Bone marrow (tissue), 2 donors: Measurements from ENCODE around the gene VASN.

Experiments
- DNase-seq, 2 donors: peaks; one replicate each; lab custom pipeline; 2025; lab: John Stamatoyannopoulos, UW

Gene VASN

DNA sequence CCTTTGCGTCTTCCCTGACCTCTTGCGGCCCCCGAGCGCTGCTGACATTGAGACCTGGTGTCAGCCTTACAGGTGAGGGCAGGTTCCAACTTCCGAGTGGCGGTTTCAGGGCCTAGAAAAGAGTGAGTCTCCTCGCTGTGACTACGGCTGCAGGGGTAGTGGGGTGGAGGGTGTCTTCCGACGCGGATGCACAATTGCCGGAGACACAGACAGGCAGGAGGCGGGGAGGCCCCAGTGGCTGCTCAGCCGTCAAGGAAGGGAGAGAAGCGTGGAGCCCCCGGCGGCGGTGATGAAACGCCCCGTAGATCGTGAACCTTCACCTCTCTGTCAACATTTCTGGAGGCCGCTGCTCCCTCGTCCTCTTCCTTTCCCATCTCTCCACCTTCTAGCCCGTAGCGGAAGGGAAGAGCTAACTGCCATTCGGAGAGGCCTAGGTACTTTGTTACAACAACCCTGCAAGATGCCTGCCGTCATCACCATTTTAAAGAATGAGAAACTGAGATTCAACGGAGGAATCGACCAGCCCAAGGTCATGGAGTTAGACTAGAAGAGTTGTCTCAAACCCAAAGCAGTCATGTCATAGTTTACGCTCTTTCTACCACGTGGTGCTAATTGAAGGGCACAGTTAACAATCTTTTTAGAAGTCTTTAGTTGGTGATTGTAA, 54.5 kb downstream of the VASN start:
- no peak for DNase-seq

DNA sequence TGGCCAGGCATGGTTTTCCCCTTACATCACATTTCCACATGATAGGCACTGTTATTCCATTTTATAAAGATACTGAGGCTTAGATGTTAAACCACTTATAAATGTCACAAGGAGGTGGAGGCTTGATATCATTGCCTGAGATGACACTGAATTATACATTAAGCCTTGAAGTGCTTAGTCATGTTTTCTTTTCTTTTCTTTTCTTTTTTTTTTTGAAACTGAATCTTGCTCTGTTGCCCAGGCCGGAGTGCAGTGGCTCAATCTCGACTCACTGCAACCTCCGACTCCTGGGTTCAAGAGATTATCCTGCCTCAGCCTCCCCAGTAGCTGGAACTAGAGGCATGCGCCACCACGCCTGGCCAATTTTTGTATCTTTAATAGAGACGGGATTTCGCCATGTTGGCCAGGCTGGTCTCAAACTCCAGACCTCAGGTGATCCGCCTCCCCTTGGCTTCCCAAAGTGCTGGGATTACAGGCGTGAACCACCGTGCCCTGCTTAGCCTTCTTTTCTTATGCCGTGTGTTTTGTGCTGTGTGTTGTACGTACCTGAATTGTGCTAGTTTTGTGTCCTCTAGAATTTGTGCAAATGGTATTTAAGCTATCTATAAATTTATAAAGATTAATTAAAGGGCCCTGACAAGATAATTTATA, 55.2 kb downstream of the VASN start:
- no peak for DNase-seq

DNA sequence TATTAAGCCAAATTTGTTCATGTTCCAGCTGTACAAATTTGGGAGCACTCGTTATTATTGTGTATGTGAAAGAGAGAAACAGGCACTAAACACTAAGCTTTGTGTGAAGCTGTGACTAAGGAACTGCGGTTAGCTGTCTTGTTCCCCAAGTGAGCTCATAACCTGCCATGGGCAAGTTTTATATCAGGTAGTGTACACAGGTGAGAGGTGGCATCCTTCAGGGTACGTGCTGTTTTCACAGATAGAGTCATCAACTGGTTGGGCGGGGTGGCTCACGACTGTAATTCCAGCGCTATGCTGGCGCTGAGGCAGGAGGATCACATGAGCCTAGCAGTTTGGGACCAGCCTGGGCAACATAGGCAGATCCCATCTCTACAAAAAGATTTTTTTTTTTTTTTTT, 56.9 kb downstream of the VASN start:
- no peak for DNase-seq

DNA sequence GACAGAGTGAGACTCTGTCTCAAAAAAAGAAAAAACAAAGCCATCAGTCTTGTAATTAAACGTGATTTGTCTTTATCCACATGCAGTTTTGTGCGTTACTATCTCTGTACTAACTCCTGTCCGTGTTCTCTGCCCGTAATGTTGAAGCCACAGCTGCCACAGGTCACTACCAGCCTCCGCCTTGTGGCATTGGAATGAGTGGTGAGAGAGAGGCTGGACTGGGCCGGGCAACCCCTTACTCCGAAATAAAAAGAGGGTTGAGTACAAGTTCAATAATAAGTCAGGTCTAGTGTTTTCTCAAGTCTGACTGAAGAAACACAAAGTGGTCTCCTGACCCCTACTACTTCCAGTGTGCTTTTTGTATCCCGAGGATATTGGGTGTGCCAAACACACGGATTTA, 59.4 kb downstream of the VASN start:
- DNase-seq: no peak
